HCT116 (cell line): ENCODE results near the gene TMEM80. TPM values are rescaled to one million over a fixed set of nuclear protein-coding genes. Genes with fewer than 3 reads are reported as not detected.

Experiments
- ATAC-seq: fragments of 200-7000 bp; cut with Tn5 transposase; 2 replicates; pipeline ENCODE4 v1.9.1; 2020; ENCODE audit warnings: mild to moderate bottlenecking, moderate library complexity
- BruUV-seq: library from RNA; stranded (reverse); fragments of 400-500 nt; replicated peaks from 2 replicates; lab custom pipeline; 2021; lab: Mats Ljungman, UMichigan
- CTCF ChIA-PET: fragments of 300-600 bp; sonication (Branson Sonifier 250); formaldehyde crosslinking; loops from one replicate; lab custom pipeline; 2021; ENCODE audit warnings: antibody characterized with exemption; lab: Charles Lee
- POLR2A ChIA-PET: fragments of 300-600, 350-600 bp; sonication (Branson Sonifier 250); formaldehyde crosslinking; loops from one replicate; lab custom pipeline; 2021; ENCODE audit warnings: antibody characterized with exemption; lab: Charles Lee
- RAD21 ChIA-PET, 2 experiments: fragments of 300-600 bp; sonication (Branson Sonifier 250); formaldehyde crosslinking; loops; one replicate each; lab custom pipeline; 2023; ENCODE audit warnings: low total read pairs in 2 of 2; ENCODE audit not compliant: uncharacterized antibody in 2 of 2, unreplicated experiment in 2 of 2, low non-redundant PET in 1 of 2; lab: Charles Lee
- DNase-seq: peaks from one replicate; pipeline ENCODE4 v3.0.0-alpha.2; 2010; ENCODE audit warnings: low read depth, low spot score
- H2AFZ ChIP-seq: fragments of 200-600 bp; shearing (Covaris generic), sonication (generic); 2 replicates; pipeline ENCODE4 v1.6.1; 2017; ENCODE audit warnings: low read depth, mixed run types, mixed read lengths, antibody characterized with exemption, low read length; ENCODE audit not compliant: poor library complexity, severe bottlenecking
- H3K27ac ChIP-seq: 2 replicates; pipeline ENCODE4 v1.5.1; 2012; ENCODE audit warnings: low read depth, low read length
- H3K27me3 ChIP-seq: fragments of 200-600 bp; sonication (generic); 2 replicates; pipeline ENCODE4 v1.6.1; 2016; ENCODE audit warnings: mixed run types, low read length, mixed read lengths; ENCODE audit not compliant: insufficient read depth
- H3K36me3 ChIP-seq, 2 experiments: fragments of 200-500 bp in 1 of 2; fragments of 200-600 bp in 1 of 2; sonication (Bioruptor generic) in 1 of 2; sonication (generic) in 1 of 2; 2 replicates each; pipeline versions ENCODE4 v1.5.1 to v1.6.1; 2014 to 2016; ENCODE audit warnings: low read length in 2 of 2, inconsistent platforms in 1 of 2, mixed read lengths in 1 of 2, mixed run types in 1 of 2; ENCODE audit not compliant: insufficient read depth in 2 of 2, control insufficient read depth in 1 of 2
- H3K4me1 ChIP-seq, 2 experiments: fragments of 200-600 bp in 1 of 2; sonication (generic) in 1 of 2; 2 replicates each; pipeline versions ENCODE4 v1.5.1 to v1.6.1; 2012 to 2017; ENCODE audit warnings: low read length in 2 of 2, inconsistent platforms in 1 of 2, mild to moderate bottlenecking in 1 of 2, mixed read lengths in 1 of 2, mixed run types in 1 of 2, moderate library complexity in 1 of 2; ENCODE audit not compliant: insufficient read depth in 2 of 2, control insufficient read depth in 1 of 2
- H3K4me2 ChIP-seq: fragments of 200-600 bp; sonication (generic); 2 replicates; pipeline ENCODE4 v1.6.1; 2017; ENCODE audit warnings: mixed run types, low read length, mixed read lengths
- H3K4me3 ChIP-seq, 2 experiments: fragments of 200-600 bp in 1 of 2; sonication (generic) in 1 of 2; replicated peaks in 1 of 2; 2 replicates each; pipeline ENCODE4 v1.5.1; 2011 to 2016; ENCODE audit warnings: low read length in 2 of 2, control low read depth in 1 of 2, low read depth in 1 of 2, mild to moderate bottlenecking in 1 of 2, mixed read lengths in 1 of 2, mixed run types in 1 of 2
- H3K79me2 ChIP-seq: fragments of 200-600 bp; sonication (generic); 2 replicates; pipeline ENCODE4 v1.6.1; 2017; ENCODE audit warnings: mild to moderate bottlenecking, mixed run types, low read length, moderate library complexity, mixed read lengths; ENCODE audit not compliant: insufficient read depth
- H3K9ac ChIP-seq: fragments of 200-600 bp; sonication (generic); 2 replicates; pipeline ENCODE4 v1.6.1; 2016; ENCODE audit warnings: low read length, mixed read lengths
- H3K9me2 ChIP-seq: fragments of 200-600 bp; sonication (generic), shearing (Covaris generic); 2 replicates; pipeline ENCODE4 v1.6.1; 2017; ENCODE audit warnings: mixed run types, mild to moderate bottlenecking, moderate library complexity; ENCODE audit not compliant: insufficient read depth
- H3K9me3 ChIP-seq, 2 experiments: fragments of 200-500 bp in 1 of 2; fragments of 200-600 bp in 1 of 2; sonication (Bioruptor generic) in 1 of 2; sonication (generic) in 1 of 2; 2 replicates each; pipeline ENCODE4 v1.6.1; 2014 to 2017; ENCODE audit warnings: low read length in 2 of 2, mixed read lengths in 2 of 2, inconsistent platforms in 1 of 2, low read depth in 1 of 2, mild to moderate bottlenecking in 1 of 2, mixed run types in 1 of 2, moderate library complexity in 1 of 2; ENCODE audit not compliant: control insufficient read depth in 1 of 2, insufficient read depth in 1 of 2
- H4K20me1 ChIP-seq: fragments of 200-600 bp; sonication (generic), shearing (Covaris generic); 2 replicates; pipeline ENCODE4 v1.6.1; 2017; ENCODE audit warnings: mixed run types, mild to moderate bottlenecking, moderate library complexity; ENCODE audit not compliant: insufficient read depth
- CBX3 ChIP-seq: IDR thresholded peaks from 2 replicates; pipeline ENCODE4 v1.6.1; 2012; ENCODE audit warnings: low read depth
- EZH2phosphoT487 ChIP-seq: fragments of 200-600 bp; IDR thresholded peaks from 2 replicates; pipeline ENCODE4 v1.6.1; 2018; ENCODE audit warnings: antibody characterized with exemption, borderline replicate concordance
- FOSL1 ChIP-seq: IDR thresholded peaks from 2 replicates; pipeline ENCODE4 v1.6.1; 2012; ENCODE audit warnings: low read depth
- POLR2A ChIP-seq: IDR thresholded peaks from 2 replicates; pipeline ENCODE4 v1.7.0; 2011; ENCODE audit warnings: borderline replicate concordance; ENCODE audit not compliant: insufficient read depth, insufficient read length; ENCODE audit errors: extremely low read depth
- SIN3A ChIP-seq: IDR thresholded peaks from 2 replicates; pipeline ENCODE4 v1.6.1; 2012; ENCODE audit warnings: low read depth
- SP1 ChIP-seq: IDR thresholded peaks from 2 replicates; pipeline ENCODE4 v1.6.1; 2012; ENCODE audit warnings: low read depth
- TCF7L2 ChIP-seq: IDR thresholded peaks from 2 replicates; pipeline ENCODE4 v1.7.0; 2011; ENCODE audit warnings: borderline replicate concordance, inconsistent platforms; ENCODE audit not compliant: insufficient read depth, insufficient read length; ENCODE audit errors: extremely low read depth
- intact Hi-C: fragments of 100-400 bp; cut with micrococcal nuclease; formaldehyde crosslinking; loops from 2 replicates; pipeline ENCODE4 v1.10.0; 2022
- total RNA-seq: library from RNA; stranded (reverse); gene quantifications from one replicate; pipeline ENCODE4 v1.2.1, GENCODE V29; 2021; ENCODE audit not compliant: unreplicated experiment
- TF ChIP-seq, protein P1 (sequence below): IDR thresholded peaks from 2 replicates; pipeline ENCODE4 v1.6.1; 2012
- TF ChIP-seq, protein P2 (sequence below), 3 experiments: fragments of 200-600 bp in 1 of 3; sonication (generic) in 1 of 3; IDR thresholded peaks in 2 of 3; conservative IDR thresholded peaks in 1 of 3; 2 replicates each; pipeline ENCODE4 v1.5.1; 2012 to 2017; ENCODE audit warnings: low read depth in 2 of 3, low read length in 2 of 3, antibody characterized with exemption in 1 of 3, borderline replicate concordance in 1 of 3, control low read depth in 1 of 3, mild to moderate bottlenecking in 1 of 3, mixed read lengths in 1 of 3, mixed run types in 1 of 3, moderate library complexity in 1 of 3; ENCODE audit not compliant: insufficient read depth in 1 of 3

The TMEM80 gene
- total RNA-seq, 1 experiment from 2014 or later: 18.4 TPM

DNA sequence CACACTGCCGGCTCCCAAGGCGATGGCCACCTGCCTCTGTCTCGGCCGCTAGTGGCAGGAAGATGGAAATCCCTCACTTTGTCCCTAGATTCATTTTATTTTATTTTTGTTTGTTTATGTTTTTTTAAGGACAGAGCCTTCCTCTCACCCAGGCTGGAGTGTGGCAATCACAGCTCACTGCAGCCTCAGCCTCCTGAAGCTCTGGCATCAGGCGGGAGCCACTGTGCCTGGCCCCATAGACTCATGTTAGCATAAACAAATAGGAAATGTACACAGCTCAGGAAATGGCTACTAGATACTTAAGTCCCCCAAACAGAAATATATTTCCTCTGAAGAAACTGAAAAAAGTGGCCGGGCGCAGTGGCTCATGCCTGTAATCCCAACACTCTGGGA lies 3.5 kb downstream of the TMEM80 start:
- Histone ChIP-seq H4K20me1 (no peaks in the 10 kb centered on the region), H3K4me1 (peaks cover 10 to 34% of the 10 kb centered on the region in 2 experiments), H3K27me3 (no peaks in the 10 kb centered on the region), H3K27ac (no peak overlapping the region), H3K9me2 (no peaks in the 10 kb centered on the region), H3K9ac (no peak overlapping the region), H3K9me3 (no peaks in the 10 kb centered on the region), H2AFZ (no peak overlapping the region), H3K79me2 (peaks cover 25% of the 10 kb centered on the region), H3K4me2 (no peak overlapping the region), H3K36me3 (no peaks in the 10 kb centered on the region; a peak in 1 of 4 replicates), H3K4me3 (no peak overlapping the region)
- DNase-seq (no peak), ATAC-seq (no peak)
- intact Hi-C loops: no loop called here
- ChIA-PET CTCF (no interaction called here), POLR2A (no interaction called here), RAD21 (no interaction called here)
- BruUV-seq: no TSS peak
- no peak for TF ChIP-seq TCF7L2

DNA sequence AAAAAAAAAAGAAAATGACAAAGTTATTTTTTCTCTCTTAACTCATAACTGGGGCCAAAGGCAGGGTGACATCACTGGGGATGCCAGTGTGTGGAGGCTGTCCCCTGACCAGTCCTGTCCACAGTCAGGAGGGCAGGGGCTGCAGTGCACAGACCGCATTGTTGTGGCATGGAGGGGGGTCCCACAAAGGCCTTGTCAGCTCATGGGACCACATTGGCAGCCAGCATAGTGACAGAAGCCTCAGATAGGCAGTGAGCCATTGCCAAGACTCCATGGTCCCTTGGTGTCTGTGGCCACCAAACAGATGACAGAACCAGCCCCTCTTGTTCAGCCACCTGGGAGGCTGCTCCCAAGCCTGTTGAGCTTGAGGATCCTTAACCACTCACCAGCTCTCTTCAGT lies 4.1 kb downstream of the TMEM80 start:
- DNase-seq: no peak

More for the DNA sequence above, 4.1 kb downstream of the TMEM80 start:
- H3K27ac ChIP-seq: no peak overlapping the region
- TF ChIP-seq FOSL1 (no peak), SIN3A (no peak), POLR2A (no peak), CBX3 (no peak), SP1 (no peak), EZH2phosphoT487 (no peak)
- TF ChIP-seq, protein P1, sequence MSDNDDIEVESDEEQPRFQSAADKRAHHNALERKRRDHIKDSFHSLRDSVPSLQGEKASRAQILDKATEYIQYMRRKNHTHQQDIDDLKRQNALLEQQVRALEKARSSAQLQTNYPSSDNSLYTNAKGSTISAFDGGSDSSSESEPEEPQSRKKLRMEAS: no peak
- TF ChIP-seq, protein P2, sequence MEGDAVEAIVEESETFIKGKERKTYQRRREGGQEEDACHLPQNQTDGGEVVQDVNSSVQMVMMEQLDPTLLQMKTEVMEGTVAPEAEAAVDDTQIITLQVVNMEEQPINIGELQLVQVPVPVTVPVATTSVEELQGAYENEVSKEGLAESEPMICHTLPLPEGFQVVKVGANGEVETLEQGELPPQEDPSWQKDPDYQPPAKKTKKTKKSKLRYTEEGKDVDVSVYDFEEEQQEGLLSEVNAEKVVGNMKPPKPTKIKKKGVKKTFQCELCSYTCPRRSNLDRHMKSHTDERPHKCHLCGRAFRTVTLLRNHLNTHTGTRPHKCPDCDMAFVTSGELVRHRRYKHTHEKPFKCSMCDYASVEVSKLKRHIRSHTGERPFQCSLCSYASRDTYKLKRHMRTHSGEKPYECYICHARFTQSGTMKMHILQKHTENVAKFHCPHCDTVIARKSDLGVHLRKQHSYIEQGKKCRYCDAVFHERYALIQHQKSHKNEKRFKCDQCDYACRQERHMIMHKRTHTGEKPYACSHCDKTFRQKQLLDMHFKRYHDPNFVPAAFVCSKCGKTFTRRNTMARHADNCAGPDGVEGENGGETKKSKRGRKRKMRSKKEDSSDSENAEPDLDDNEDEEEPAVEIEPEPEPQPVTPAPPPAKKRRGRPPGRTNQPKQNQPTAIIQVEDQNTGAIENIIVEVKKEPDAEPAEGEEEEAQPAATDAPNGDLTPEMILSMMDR (IDR thresholded peaks at IDR 0.05 in 2 of 3, conservative IDR thresholded peaks at IDR 0.05 in 1 of 3; ENCODE audit: borderline replicate concordance in 1 of 3, insufficient read depth in 1 of 3, low read depth in 2 of 3, low read length in 2 of 3): no peak
- H3K4me1 ChIP-seq: peaks cover 14 to 34% of the 10 kb centered on the region in 2 experiments
- no peak for ATAC-seq
- POLR2A ChIA-PET: no interaction called here
- no TSS peak for BruUV-seq
- H3K4me3 ChIP-seq: no peak overlapping the region
- no peak overlapping the region for H2AFZ ChIP-seq
- H3K9me2 ChIP-seq: no peaks in the 10 kb centered on the region
- no peaks in the 10 kb centered on the region for H4K20me1 ChIP-seq
- peaks cover 23% of the 10 kb centered on the region for H3K79me2 ChIP-seq
- no peaks in the 10 kb centered on the region; a peak in 1 of 4 replicates for H3K36me3 ChIP-seq
- CTCF ChIA-PET: no interaction called here
- H3K9ac ChIP-seq: no peak overlapping the region
- no peak overlapping the region for H3K4me2 ChIP-seq
- RAD21 ChIA-PET: no interaction called here
- no peaks in the 10 kb centered on the region for H3K9me3 ChIP-seq
- no peaks in the 10 kb centered on the region for H3K27me3 ChIP-seq
- intact Hi-C loops: no loop called here
